Measurements from ENCODE around the gene FLRT1. TPM values are rescaled to one million over a fixed set of nuclear protein-coding genes. Genes with fewer than 3 reads are reported as not detected.
A peak's percentile ranks its signal among the peaks of the same experiment; 100 is the strongest.

FLRT1 gene
- total RNA-seq, 2 experiments from 2014 or later: 0.05 to 0.23 TPM

DNA sequence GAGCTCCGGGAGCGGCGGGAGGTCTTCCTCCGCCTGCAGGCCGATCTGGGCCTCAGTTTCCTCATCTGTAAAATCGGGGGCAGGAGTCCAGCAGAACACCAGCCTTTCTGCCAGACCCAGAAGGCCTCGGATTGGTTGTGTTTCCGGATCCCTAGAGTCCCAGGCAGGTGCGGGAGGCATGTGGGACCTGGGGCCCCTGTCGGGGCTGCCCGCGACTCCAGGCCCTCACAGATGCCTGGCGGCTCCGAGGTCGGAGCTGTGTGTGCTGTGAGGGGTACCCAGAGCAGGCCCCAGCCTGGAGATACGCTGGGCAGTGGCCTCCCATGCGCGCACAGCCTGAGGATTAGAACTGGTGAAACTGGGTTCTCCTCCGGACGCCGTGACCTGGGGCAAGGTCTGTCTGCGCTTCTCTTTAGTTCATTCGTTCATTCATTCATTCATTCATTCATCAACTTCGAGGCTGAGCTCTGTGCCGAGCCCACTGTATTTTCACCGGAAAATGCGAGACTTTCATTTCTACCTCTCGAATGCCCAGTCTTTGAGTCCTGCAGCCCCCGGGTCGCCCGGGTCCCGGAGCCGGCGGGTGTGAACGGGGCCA, 24.6 kb downstream of the FLRT1 start:
- Mint-ChIP-seq H3K36me3 (ENCODE audit: low read depth) (no peaks in the 10 kb centered on the region), H3K27me3 (peaks cover 13% of the 10 kb centered on the region), H3K4me1 (peaks cover 7% of the 10 kb centered on the region), H3K9me3 (no peaks in the 10 kb centered on the region), H3K27ac (no peak overlapping the region), H3K4me3 (no peak overlapping the region)
- DNase-seq: no peak
- POLR2A ChIA-PET: interaction anchor here (0.7 to 1.2 kb wide), 2 partner anchors 60 to 397 kb away, joined by 3 read pairs; no protein-coding TSS in a partner anchor
- CTCF ChIA-PET: interaction anchor here (0.9 kb wide), 1 partner anchor 14 kb away, joined by 3 read pairs; no protein-coding TSS in a partner anchor

DNA sequence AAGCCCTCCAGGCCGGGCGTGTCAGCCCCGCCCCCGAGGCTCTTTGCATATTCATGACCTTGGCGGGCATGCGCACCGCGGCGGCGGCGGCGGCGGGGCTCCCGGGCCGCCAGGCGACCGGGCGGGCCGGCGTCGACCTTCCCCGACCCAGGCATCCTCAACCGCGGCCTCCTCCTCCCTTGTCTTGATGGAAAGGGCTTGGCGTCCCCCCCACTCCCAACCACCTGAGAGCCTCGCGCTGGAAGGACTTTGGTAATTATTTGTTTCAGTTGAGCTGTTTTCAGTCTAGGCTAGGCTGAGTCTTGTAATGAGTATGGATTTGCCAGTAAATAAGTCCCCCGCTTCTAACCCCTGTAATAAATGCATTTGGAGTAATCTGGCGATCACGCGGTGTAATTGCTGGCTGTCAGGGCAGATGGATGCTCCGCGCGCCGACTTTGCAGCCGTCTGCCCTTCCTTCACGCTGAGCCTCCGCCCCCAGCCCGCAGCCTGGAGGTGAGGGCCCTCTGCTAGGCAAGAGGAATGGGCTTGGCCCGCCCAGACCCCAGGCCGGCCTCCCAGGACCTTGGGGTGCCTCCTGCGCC, 25.2 kb downstream of the FLRT1 start:
- H3K27me3 Mint-ChIP-seq: peaks cover 13% of the 10 kb centered on the region
- peak overlapping the region; percentile 60 for H3K4me3 Mint-ChIP-seq
- H3K9me3 Mint-ChIP-seq: no peaks in the 10 kb centered on the region
- ChIA-PET CTCF (interaction anchor here (0.9 kb wide), 1 partner anchor 13 kb away, joined by 3 read pairs; no protein-coding TSS in a partner anchor), POLR2A (interaction anchor here (0.7 to 1.2 kb wide), 2 partner anchors 60 to 398 kb away, joined by 3 read pairs; no protein-coding TSS in a partner anchor)
- peaks cover 7% of the 10 kb centered on the region for H3K4me1 Mint-ChIP-seq
- peak; percentile 64 for DNase-seq
- H3K27ac Mint-ChIP-seq: no peak overlapping the region
- H3K36me3 Mint-ChIP-seq (ENCODE audit: low read depth): no peaks in the 10 kb centered on the region

DNA sequence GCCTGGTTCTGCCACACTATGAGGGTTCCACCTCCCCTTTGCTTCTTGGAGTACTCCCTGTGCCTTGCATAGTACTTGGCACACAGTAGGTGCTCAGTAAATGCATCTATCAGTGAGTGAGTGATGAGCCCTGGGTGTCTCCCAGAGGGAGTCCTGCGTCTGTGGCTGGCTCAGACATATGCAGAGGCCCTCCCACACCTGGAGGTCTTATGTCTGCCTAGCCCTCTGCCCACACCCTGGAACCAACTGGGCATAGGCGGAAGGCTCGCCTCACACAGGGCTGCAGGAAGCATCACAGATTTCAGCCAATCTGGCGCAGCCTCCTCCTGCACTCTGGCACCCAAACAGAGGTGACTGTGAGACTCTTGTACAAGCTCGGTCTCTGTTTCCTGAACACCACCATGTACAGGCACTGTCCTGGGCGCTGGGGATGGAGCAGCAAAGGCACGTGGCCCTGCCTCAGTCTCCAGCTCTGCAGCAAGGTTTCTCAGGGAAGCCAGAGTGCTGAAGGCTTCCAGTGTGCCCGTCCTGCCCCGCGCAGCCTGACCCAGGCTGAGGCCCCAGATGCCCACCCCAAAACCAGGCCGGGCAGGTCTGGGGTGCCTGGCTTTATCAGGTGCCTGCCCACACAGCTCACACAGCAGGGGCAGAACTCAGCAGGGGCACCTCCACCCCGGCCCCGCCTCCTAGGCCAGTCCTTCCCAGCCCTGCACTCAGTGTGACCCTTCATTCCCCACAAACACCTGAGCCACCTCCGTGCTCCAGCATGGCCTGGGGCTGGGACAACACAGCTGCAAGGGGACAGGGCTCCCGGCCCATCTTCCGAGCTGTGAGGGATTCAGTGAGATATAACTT, 26.7 kb downstream of the FLRT1 start:
- Mint-ChIP-seq H3K4me3 (no peak overlapping the region), H3K27ac (no peak overlapping the region), H3K27me3 (peaks cover 13% of the 10 kb centered on the region), H3K9me3 (no peaks in the 10 kb centered on the region), H3K36me3 (ENCODE audit: low read depth) (no peaks in the 10 kb centered on the region), H3K4me1 (peaks cover 7% of the 10 kb centered on the region)
- POLR2A ChIA-PET: no interaction called here
- CTCF ChIA-PET: interaction anchor here (0.6 kb wide), 1 partner anchor 171 kb away, joined by 3 read pairs; no protein-coding TSS in a partner anchor
- no peak for DNase-seq

DNA sequence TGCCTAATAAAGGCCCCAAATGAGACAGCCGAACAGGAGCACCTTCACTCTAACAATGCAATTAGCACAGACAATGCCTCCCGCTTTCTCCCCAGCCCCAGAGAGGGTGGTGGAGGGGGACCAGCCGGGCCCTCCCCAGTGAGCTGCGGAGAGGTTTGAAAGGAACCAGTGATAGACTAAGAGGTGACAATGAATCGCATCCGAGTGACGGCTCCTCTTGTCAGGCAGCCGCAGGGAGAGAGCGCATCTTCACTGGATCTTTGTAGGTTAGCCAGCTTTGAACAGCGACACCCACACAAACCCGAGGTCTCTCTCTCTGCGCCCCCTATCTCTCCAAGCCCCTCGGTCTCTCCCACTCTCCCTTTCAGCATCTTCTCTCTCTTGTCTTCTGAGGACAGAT, 28.0 kb downstream of the FLRT1 start:
- DNase-seq: no peak
- peaks cover 7% of the 10 kb centered on the region for H3K4me1 Mint-ChIP-seq
- no peaks in the 10 kb centered on the region for H3K9me3 Mint-ChIP-seq
- no peaks in the 10 kb centered on the region for H3K36me3 Mint-ChIP-seq (ENCODE audit: low read depth)
- H3K4me3 Mint-ChIP-seq: no peak overlapping the region
- H3K27ac Mint-ChIP-seq: no peak overlapping the region
- ChIA-PET CTCF (no interaction called here), POLR2A (no interaction called here)
- peaks cover 13% of the 10 kb centered on the region for H3K27me3 Mint-ChIP-seq

DNA sequence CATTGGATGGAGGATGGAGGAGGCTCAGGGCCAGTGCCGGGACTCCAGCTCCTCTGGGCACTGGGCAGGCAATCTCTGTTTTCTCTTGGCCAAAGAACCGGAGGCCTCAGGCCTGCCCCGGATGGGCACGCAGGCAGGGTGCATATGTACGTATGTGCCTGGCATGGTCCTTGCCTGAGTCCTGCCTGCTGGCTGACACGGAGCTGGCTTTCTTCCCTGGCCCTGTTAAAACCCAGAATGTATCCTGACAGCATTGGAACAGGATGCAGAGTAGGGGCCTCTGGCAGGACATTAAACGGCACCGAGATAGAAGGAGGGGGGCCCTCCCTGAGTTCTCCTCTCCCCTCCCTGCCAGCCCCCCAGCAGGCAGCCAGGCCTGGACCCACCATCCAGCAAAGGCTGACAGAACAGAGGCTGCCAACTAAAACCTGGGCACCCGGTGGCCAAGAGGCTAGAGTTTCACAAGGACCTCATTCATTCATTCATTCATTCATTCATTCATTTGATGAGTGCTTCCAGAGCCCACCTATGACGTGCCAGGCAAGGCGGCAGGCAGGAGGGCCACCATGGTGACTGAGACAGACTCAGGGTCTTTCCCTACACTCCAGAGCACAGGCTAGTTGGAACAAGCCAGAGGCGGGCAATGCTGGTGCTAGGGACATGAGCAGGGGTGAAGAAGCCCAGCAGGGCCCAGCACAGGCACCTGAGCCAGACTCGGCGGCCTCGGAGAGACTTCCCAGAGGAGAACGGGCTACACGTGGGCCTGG, 28.8 kb downstream of the FLRT1 start:
- ChIA-PET POLR2A (no interaction called here), CTCF (no interaction called here)
- H3K4me3 Mint-ChIP-seq: no peak overlapping the region
- peaks cover 7% of the 10 kb centered on the region for H3K4me1 Mint-ChIP-seq
- no peaks in the 10 kb centered on the region for H3K9me3 Mint-ChIP-seq
- H3K27ac Mint-ChIP-seq: no peak overlapping the region
- no peak for DNase-seq
- no peaks in the 10 kb centered on the region for H3K36me3 Mint-ChIP-seq (ENCODE audit: low read depth)
- H3K27me3 Mint-ChIP-seq: peaks cover 13% of the 10 kb centered on the region

DNA sequence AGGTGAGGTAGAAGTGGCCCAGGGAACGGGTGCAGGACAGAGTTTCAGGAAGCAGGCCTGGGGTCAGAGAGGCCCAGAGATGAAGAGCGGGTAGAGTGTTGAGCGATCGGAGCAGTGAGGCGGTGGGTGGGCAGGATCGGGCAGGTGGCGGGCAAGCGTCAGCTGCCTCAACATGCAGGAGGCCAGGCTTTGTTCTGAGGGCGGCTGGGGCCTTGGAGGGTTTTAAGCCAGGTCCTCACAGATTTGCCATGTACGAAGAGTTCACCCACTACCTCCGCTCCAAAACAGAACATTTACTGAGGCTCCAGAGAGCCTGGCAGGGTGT, 29.4 kb downstream of the FLRT1 start:
- DNase-seq: no peak
- CTCF ChIA-PET: no interaction called here
- H3K9me3 Mint-ChIP-seq: no peaks in the 10 kb centered on the region
- no peak overlapping the region for H3K27ac Mint-ChIP-seq
- POLR2A ChIA-PET: no interaction called here
- peaks cover 13% of the 10 kb centered on the region for H3K27me3 Mint-ChIP-seq
- no peak overlapping the region for H3K4me3 Mint-ChIP-seq
- H3K4me1 Mint-ChIP-seq: peaks cover 7% of the 10 kb centered on the region
- H3K36me3 Mint-ChIP-seq (ENCODE audit: low read depth): no peaks in the 10 kb centered on the region

DNA sequence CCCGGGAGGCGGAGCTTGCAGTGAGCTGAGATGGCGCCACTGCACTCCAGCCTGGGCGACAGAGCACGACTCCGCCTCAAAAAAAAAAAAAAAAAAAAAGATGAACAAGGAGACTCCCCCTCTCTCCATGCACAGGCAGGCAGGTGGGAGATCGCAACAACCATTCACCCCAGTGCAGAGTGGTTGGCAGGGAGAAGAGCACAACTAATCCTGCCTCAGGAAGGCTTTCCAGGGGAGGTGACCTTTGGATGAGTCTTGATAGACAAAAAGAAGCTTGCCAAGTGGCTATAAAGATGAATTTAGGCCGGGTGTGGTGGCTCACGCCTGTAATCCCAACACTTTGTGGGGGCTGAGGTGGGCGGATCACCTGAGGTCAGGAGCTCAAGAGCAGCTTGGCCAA, 30.0 kb downstream of the FLRT1 start:
- CTCF ChIA-PET: interaction anchor here (0.7 kb wide), 1 partner anchor 89 kb away, joined by 4 read pairs; no protein-coding TSS in a partner anchor
- peaks cover 11% of the 10 kb centered on the region for H3K27me3 Mint-ChIP-seq
- DNase-seq: no peak
- no peak overlapping the region for H3K4me3 Mint-ChIP-seq
- H3K4me1 Mint-ChIP-seq: peaks cover 5% of the 10 kb centered on the region
- no peak overlapping the region for H3K27ac Mint-ChIP-seq
- POLR2A ChIA-PET: no interaction called here
- no peaks in the 10 kb centered on the region for H3K36me3 Mint-ChIP-seq (ENCODE audit: low read depth)
- no peaks in the 10 kb centered on the region for H3K9me3 Mint-ChIP-seq

DNA sequence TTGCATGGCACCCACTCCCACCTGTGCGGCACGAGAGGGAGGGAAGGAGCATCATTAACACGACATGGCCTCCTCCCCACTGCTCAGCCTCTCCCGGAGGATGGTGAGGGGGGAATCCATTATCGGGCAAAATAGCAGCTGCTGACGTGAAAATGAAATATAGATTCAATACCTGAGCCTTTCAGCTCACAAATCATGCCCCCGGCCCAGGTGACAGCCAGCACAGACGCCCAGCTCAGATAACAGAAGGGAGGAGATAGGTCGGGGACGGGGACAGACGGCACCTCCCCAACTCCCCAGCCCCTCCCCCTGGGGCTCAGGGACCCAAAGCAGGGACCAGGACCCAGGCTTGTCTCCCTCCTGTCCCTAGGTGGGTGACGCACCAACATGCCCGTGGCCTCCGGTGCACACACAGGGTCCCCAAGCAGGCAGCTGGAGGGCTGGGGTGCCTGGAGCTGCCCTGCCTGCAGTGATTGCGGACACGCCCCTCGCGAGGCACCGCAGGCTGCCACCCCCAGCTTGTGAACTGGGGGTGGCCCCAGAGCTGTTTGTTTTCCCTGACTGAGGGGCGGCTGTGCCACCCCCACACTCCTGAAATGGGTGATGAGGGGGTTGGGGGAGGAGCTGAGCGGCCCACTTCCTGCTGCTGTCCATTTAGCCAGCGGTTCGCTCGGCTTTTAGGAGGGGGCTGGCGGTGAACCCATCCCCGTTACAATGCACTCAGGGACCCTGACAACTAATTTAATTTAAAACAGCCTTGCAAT, 31.7 kb downstream of the FLRT1 start:
- Mint-ChIP-seq H3K27me3 (no peaks in the 10 kb centered on the region), H3K36me3 (ENCODE audit: low read depth) (no peaks in the 10 kb centered on the region), H3K4me3 (no peak overlapping the region), H3K4me1 (no peaks in the 10 kb centered on the region), H3K27ac (no peak overlapping the region), H3K9me3 (no peaks in the 10 kb centered on the region)
- DNase-seq: no peak
- POLR2A ChIA-PET: no interaction called here
- CTCF ChIA-PET: no interaction called here

DNA sequence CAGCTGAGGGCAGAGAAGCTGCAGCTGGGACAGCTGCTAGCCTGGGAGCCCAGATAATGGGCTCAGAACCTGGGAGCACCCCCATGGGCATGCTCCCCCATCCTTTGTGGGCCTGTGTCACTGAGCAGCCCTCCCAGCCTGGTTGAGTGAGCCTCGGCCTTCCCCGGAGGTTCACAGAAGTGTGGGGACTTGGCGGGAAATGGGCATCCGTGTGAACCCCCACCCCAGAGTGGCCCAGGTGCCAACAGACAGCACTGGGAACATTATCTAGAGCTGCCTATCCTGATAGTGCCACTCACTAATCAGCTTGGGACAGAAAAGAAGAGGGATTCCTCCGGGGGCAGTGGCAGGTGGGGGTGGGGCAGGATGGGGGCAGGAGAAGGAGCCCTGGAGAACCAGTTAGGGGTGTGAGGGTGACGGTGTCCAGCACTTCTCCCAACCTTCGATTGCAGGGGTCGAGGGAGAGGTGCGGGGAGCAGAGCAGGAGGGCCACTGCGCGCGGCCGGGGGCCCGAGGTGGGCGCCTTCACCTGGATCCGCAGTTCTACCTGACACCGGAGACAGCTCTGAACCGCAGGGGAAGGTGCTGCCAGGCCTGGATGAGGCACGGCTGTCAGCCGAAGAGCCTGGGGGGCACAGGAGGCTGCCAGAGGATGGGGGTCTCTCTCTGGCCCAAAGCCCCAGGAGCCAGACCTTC, 33.1 kb downstream of the FLRT1 start:
- no peaks in the 10 kb centered on the region for H3K27me3 Mint-ChIP-seq
- no peak overlapping the region for H3K4me3 Mint-ChIP-seq
- no peaks in the 10 kb centered on the region for H3K36me3 Mint-ChIP-seq (ENCODE audit: low read depth)
- no peaks in the 10 kb centered on the region for H3K9me3 Mint-ChIP-seq
- DNase-seq: no peak
- H3K27ac Mint-ChIP-seq: no peak overlapping the region
- peaks cover 4% of the 10 kb centered on the region for H3K4me1 Mint-ChIP-seq
- POLR2A ChIA-PET: no interaction called here
- CTCF ChIA-PET: no interaction called here

DNA sequence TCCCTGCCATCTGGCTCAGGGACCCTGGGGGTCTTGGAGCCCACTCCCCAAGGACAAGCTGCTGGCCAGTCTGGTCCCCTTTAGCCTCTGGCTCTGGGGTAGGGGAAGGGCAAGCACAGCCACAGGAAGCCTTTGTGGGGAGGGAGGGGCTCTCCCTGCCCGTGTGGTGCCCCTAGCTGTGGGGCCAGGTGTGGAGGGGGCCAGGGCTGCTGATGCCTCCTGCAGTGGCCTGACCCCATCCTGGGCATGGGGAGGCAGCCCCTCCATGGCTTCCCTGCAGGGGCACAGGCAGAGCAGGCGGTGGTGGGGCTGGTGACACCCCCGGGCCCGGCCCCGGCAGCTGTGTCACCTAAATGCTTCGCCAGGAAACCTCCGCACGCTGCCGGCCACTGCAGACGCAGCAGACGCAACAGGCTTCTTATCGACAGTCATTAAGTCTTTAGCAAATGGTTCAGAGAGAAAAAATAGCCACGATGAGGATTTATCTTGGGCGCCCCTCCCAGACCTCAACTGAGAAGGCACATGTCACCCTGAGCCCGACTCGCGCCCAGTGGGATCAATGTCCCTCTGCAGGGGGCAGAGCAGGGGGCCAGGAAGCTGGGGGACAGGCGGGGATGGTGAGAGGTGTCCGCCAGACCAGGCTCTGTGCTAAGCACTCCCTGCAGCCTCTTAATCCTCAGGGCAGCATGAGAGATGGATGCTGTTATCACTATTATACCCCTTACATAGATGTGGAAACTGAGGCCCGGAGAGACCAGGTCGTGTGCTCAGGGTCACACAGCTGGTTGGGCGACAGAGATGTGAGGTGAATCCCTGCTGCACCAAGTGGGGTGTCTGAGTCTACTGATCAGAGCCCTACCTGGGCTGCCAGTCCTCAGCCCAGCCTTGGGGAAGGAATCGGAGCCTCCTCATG, 33.9 kb downstream of the FLRT1 start:
- POLR2A ChIA-PET: no interaction called here
- no peaks in the 10 kb centered on the region for H3K36me3 Mint-ChIP-seq (ENCODE audit: low read depth)
- H3K4me1 Mint-ChIP-seq: peaks cover 12% of the 10 kb centered on the region
- H3K9me3 Mint-ChIP-seq: no peaks in the 10 kb centered on the region
- CTCF ChIA-PET: no interaction called here
- no peak for DNase-seq
- no peaks in the 10 kb centered on the region for H3K27me3 Mint-ChIP-seq
- H3K27ac Mint-ChIP-seq: no peak overlapping the region
- H3K4me3 Mint-ChIP-seq: no peak overlapping the region

DNA sequence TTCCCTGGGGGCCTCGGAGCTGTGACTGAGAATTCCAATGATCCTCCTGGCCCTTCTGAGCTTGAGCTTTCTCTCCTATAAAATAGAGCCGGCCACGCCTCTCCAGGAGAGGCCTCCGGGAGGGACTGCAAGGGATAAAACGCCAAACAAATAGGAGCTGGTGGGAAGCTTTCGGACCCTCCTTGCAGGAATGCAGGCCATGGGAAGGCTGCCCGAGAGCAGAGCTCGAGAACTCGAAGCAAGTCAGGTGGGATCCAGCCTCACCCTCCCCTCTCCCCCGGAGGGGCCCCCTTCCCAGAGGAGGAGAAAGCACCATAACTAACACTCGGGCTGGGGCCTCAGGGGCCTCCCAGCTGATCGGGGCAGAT, 34.6 kb downstream of the FLRT1 start:
- Mint-ChIP-seq H3K27ac (no peak overlapping the region), H3K4me1 (peaks cover 15% of the 10 kb centered on the region), H3K4me3 (no peak overlapping the region), H3K36me3 (ENCODE audit: low read depth) (no peaks in the 10 kb centered on the region), H3K27me3 (no peaks in the 10 kb centered on the region), H3K9me3 (no peaks in the 10 kb centered on the region)
- POLR2A ChIA-PET: no interaction called here
- CTCF ChIA-PET: no interaction called here
- no peak for DNase-seq

All from activated CD4-positive, alpha-beta memory T cell treated with anti-CD3 and anti-CD28 coated beads, Interleukin-2, amount 10 ng/mL, durations not matched to agents 7 days and 5 days (primary cell).